Endodermal cell (in vitro differentiated cells): Measurements from ENCODE around the gene EPN3. TPM values are rescaled to one million over a fixed set of nuclear protein-coding genes. Genes with fewer than 3 reads are reported as not detected.

Source experiments
- DNase-seq: peaks from one replicate; pipeline ENCODE4 v3.0.0-alpha.2; 2017
- H3K27ac ChIP-seq: 2 replicates; pipeline ENCODE4 v1.5.1; 2013; ENCODE audit warnings: mild to moderate bottlenecking, low read depth, low read length, moderate library complexity
- H3K27me3 ChIP-seq: 2 replicates; pipeline ENCODE4 v1.6.1; 2013; ENCODE audit warnings: mild to moderate bottlenecking, low read length, moderate library complexity; ENCODE audit not compliant: insufficient read depth, control insufficient read depth, poor library complexity, severe bottlenecking
- H3K36me3 ChIP-seq: 2 replicates; pipeline ENCODE4 v1.7.0; 2013; ENCODE audit warnings: mild to moderate bottlenecking, low read length, moderate library complexity; ENCODE audit not compliant: control insufficient read depth, insufficient read depth
- H3K4me1 ChIP-seq: one replicate; pipeline ENCODE4 v1.7.0; 2013; ENCODE audit warnings: low read length; ENCODE audit not compliant: control insufficient read depth, insufficient read depth
- H3K4me3 ChIP-seq: 2 replicates; pipeline ENCODE4 v1.5.1; 2013; ENCODE audit warnings: mild to moderate bottlenecking, low read length, moderate library complexity
- H3K9ac ChIP-seq: 2 replicates; pipeline ENCODE4 v1.6.1; 2013; ENCODE audit warnings: mild to moderate bottlenecking, low read length, moderate library complexity; ENCODE audit not compliant: poor library complexity, severe bottlenecking; ENCODE audit errors: extremely low read depth
- H3K9me3 ChIP-seq: 2 replicates; pipeline ENCODE4 v1.6.1; 2013; ENCODE audit warnings: mild to moderate bottlenecking, low read length, moderate library complexity; ENCODE audit not compliant: control insufficient read depth
- H3K27ac Mint-ChIP-seq: 2 replicates; pipeline ENCODE4 v1.8.0; 2020; ENCODE audit warnings: mixed read lengths
- H3K27me3 Mint-ChIP-seq: 2 replicates; pipeline ENCODE4 v1.8.0; 2021; ENCODE audit warnings: mild to moderate bottlenecking, mixed read lengths; ENCODE audit not compliant: insufficient read depth
- H3K36me3 Mint-ChIP-seq: 2 replicates; pipeline ENCODE4 v1.8.0; 2020; ENCODE audit warnings: low read depth, mixed read lengths
- H3K4me1 Mint-ChIP-seq: 2 replicates; pipeline ENCODE4 v1.8.0; 2020; ENCODE audit warnings: mixed read lengths
- H3K4me3 Mint-ChIP-seq: 2 replicates; pipeline ENCODE4 v1.8.0; 2020; ENCODE audit warnings: mild to moderate bottlenecking, moderate library complexity, mixed read lengths
- H3K9me3 Mint-ChIP-seq: 2 replicates; pipeline ENCODE4 v1.8.0; 2020; ENCODE audit warnings: mild to moderate bottlenecking, mixed read lengths
- WGBS, 2 experiments: methylation state at CpG; one replicate each; pipeline versions ENCODE4 v1.1.5 to v1.1.7; 2013; ENCODE audit warnings: missing lambda C conversion rate in 2 of 2, mixed read lengths in 1 of 2; ENCODE audit not compliant: insufficient coverage in 1 of 2, insufficient read length in 1 of 2; 5-methylcytosine and 5-hydroxymethylcytosine counted together
- total RNA-seq, 2 donors: library from RNA; stranded (reverse); fragmentation: NEBNext Ultra II Directional in 1 of 2; extraction: Animal tissue kit (Norgen Biotek cat#: 25700) in 1 of 2; gene quantifications; 2 replicates in 1 of 2; 3 replicates in 1 of 2; pipeline ENCODE4 v1.2.1, GENCODE V29; 2021
- TF ChIP-seq, protein P1 (sequence below): fragments of 200-600 bp; sonication (generic); conservative IDR thresholded peaks from 2 replicates; pipeline ENCODE4 v1.5.0; 2021; ENCODE audit warnings: antibody characterized with exemption, mild to moderate bottlenecking

Gene EPN3
- total RNA-seq, 2 donors from 2014 or later, result 0.66 TPM; not detected in 1

DNA sequence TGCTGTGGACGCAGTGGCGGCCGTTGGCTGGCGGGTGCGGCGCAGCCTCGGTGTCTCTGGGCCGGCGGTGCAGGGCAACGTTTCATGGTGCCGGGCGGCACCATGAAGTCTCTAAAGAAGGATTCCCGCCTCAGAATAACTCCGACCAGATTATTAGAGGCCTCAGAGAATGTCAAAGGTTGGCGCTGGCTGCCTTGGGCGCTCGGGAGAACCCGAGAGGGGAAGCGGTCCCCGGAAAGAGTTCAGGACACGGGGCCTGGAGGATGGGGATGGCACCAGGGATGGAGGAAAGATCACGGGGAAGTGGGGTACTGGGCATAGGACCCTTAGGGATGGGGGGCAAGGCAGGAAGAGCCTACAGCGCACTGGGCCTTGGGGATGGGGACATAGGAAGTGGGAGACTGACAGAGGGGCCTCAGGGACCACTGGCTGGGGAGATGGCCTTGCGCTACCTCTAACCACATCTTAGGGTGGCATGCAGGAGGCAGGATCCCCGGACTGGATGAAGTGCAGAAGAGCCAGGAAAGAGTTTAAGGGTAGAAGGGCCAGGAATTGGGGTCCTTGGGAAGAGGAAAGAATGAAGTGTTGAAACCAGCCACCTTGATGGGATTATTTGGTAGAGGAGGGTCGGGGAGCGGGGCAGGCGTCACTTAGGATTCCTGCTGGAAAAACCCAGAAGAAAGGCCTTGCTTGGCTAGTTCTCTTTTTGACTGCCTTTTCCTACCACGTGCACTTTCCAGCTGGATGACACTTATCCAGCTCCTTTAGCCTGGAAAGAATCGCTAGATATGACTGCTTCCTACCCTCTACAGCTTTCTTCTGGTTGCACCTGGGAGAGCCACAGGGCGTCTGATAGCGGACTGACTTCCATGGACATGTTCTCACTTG, 23.7 kb upstream of the EPN3 start:
- TF ChIP-seq, protein P1, sequence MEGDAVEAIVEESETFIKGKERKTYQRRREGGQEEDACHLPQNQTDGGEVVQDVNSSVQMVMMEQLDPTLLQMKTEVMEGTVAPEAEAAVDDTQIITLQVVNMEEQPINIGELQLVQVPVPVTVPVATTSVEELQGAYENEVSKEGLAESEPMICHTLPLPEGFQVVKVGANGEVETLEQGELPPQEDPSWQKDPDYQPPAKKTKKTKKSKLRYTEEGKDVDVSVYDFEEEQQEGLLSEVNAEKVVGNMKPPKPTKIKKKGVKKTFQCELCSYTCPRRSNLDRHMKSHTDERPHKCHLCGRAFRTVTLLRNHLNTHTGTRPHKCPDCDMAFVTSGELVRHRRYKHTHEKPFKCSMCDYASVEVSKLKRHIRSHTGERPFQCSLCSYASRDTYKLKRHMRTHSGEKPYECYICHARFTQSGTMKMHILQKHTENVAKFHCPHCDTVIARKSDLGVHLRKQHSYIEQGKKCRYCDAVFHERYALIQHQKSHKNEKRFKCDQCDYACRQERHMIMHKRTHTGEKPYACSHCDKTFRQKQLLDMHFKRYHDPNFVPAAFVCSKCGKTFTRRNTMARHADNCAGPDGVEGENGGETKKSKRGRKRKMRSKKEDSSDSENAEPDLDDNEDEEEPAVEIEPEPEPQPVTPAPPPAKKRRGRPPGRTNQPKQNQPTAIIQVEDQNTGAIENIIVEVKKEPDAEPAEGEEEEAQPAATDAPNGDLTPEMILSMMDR, result no peak
- Histone ChIP-seq H3K27me3 (peaks cover 11% of the 10 kb centered on the region), H3K36me3 (no peaks in the 10 kb centered on the region), H3K9ac (no peak overlapping the region), H3K27ac (no peak overlapping the region), H3K4me1 (no peaks in the 10 kb centered on the region), H3K9me3 (no peaks in the 10 kb centered on the region), H3K4me3 (peak overlapping the region; percentile 80)
- H3K4me3 Mint-ChIP-seq, result peak overlapping the region; percentile 83
- peak overlapping the region; percentile 90 for H3K27ac Mint-ChIP-seq
- peaks cover 13% of the 10 kb centered on the region for H3K4me1 Mint-ChIP-seq
- no peak for DNase-seq
- H3K27me3 Mint-ChIP-seq, result peaks cover 18% of the 10 kb centered on the region
- WGBS, 2 experiments, result 33 to 61% methylated on average over 9 to 32 of the region's 32 CpGs
- H3K36me3 Mint-ChIP-seq, result no peaks in the 10 kb centered on the region
- H3K9me3 Mint-ChIP-seq, result no peaks in the 10 kb centered on the region

DNA sequence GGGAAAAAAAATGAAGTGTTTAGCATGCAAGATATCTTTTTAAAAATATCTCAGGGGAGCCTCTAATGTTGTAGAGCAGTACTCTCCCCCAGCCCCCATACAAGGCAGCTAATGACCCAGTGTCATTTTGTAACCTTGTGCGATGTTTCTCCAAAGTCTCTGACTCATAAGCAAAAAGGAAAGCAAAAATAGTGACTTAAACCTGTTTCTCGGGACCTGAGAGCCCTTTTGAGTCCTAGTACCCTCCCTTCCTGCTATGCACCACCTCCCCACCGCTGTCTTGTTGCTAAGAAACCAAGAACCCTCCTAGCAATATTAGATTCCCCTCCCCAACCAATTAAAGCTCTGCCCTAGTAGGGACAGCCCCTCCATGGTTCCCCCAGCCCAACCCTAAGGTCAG, 21.5 kb upstream of the EPN3 start:
- TF ChIP-seq, protein P1, result no peak
- no peaks in the 10 kb centered on the region for H3K36me3 Mint-ChIP-seq
- no peak overlapping the region for H3K27ac Mint-ChIP-seq
- Histone ChIP-seq H3K9ac (no peak overlapping the region), H3K4me3 (no peak overlapping the region), H3K9me3 (no peaks in the 10 kb centered on the region), H3K36me3 (no peaks in the 10 kb centered on the region), H3K27me3 (peaks cover 3% of the 10 kb centered on the region), H3K4me1 (no peaks in the 10 kb centered on the region), H3K27ac (peak overlapping the region; percentile 16)
- H3K4me1 Mint-ChIP-seq, result peaks cover 11% of the 10 kb centered on the region
- peak; percentile 45 for DNase-seq
- H3K4me3 Mint-ChIP-seq, result no peak overlapping the region
- no peaks in the 10 kb centered on the region for H3K9me3 Mint-ChIP-seq
- H3K27me3 Mint-ChIP-seq, result peaks cover 9% of the 10 kb centered on the region
- 51 to 78% methylated on average over 3 of the region's 3 CpGs for WGBS, 2 experiments

DNA sequence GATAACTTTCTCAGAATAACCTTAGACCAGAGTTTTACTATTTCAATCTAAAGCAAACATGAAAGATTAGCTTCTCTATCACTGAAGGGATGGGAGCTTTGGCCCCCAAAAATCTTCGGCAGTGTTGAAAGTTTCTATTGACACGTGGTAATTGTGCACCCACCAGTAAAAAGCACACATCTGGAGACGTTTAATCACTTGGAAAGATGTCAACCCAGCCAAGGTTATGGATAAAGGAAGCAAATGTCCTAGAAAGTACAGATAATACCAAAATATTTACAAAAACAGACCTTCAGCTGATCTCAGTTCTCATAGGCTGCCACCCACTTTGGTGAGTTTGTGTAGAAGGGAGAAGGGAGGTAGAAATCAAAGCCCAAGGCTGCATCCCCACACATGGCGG, 19.0 kb upstream of the EPN3 start:
- H3K27ac ChIP-seq, result no peak overlapping the region
- 94% methylated on average over 4 of the region's 4 CpGs; no CpG with 5 or more reads in 1 of the 2 experiments for WGBS, 2 experiments
- peaks cover 10% of the 10 kb centered on the region for H3K4me1 Mint-ChIP-seq

More for the DNA sequence above, 19.0 kb upstream of the EPN3 start:
- Histone ChIP-seq H3K36me3 (no peaks in the 10 kb centered on the region), H3K4me3 (no peak overlapping the region), H3K27me3 (no peaks in the 10 kb centered on the region), H3K9ac (no peak overlapping the region), H3K4me1 (no peaks in the 10 kb centered on the region), H3K9me3 (no peaks in the 10 kb centered on the region)
- no peak for DNase-seq
- TF ChIP-seq, protein P1, result no peak
- Mint-ChIP-seq H3K27ac (no peak overlapping the region), H3K36me3 (no peaks in the 10 kb centered on the region), H3K4me3 (no peak overlapping the region), H3K9me3 (no peaks in the 10 kb centered on the region), H3K27me3 (peaks cover 14% of the 10 kb centered on the region)
